HG03025 (cell line): Measurements from ENCODE around the gene ARID1B.
"Not testable (repeated sequence)": the region's sequence is repeated elsewhere in the genome, so short reads cannot be mapped to it uniquely, and the experiment has no call there.

Experiments used
- ATAC-seq: cut with Tn5 transposase; IDR thresholded peaks from one replicate; pipeline ENCODE4 v1.9.1; 2021; ENCODE audit warnings: mild to moderate bottlenecking, moderate library complexity; ENCODE audit not compliant: unreplicated experiment, low FRiP score

Gene ARID1B

GRCh38 chr6:157139054-157139708 is 362.0 kb downstream of the ARID1B start:
- ATAC-seq: no peak

GRCh38 chr6:157143171-157143889 is 366.2 kb downstream of the ARID1B start:
- ATAC-seq: no peak

- no peak for ATAC-seq
These were observed 367.0 kb downstream of the ARID1B start for GRCh38 chr6:157143890-157144798.

GRCh38 chr6:157144859-157145568 is 367.8 kb downstream of the ARID1B start:
- ATAC-seq: no peak

- no peak for ATAC-seq
These were observed 368.6 kb downstream of the ARID1B start for GRCh38 chr6:157145656-157146285.

GRCh38 chr6:157147054-157148026 is 370.2 kb downstream of the ARID1B start:
- not testable (repeated sequence) for ATAC-seq

- ATAC-seq: no peak
These were observed 371.5 kb downstream of the ARID1B start for GRCh38 chr6:157148391-157149323.

- no peak for ATAC-seq
These were observed 372.9 kb downstream of the ARID1B start for GRCh38 chr6:157150076-157150475.

- no peak for ATAC-seq
These were observed 373.9 kb downstream of the ARID1B start for GRCh38 chr6:157151029-157151428.

- no peak for ATAC-seq
These were observed 374.8 kb downstream of the ARID1B start for GRCh38 chr6:157151989-157152388.

GRCh38 chr6:157152556-157152955 is 375.4 kb downstream of the ARID1B start:
- no peak for ATAC-seq

GRCh38 chr6:157155804-157156203 is 378.6 kb downstream of the ARID1B start:
- ATAC-seq: no peak

GRCh38 chr6:157157258-157157657 is 380.1 kb downstream of the ARID1B start:
- no peak for ATAC-seq

- no peak for ATAC-seq
These were observed 381.3 kb downstream of the ARID1B start for GRCh38 chr6:157158456-157158855.

GRCh38 chr6:157158897-157159296 is 381.7 kb downstream of the ARID1B start:
- no peak for ATAC-seq

- ATAC-seq: no peak
These were observed 382.2 kb downstream of the ARID1B start for GRCh38 chr6:157159348-157159747.

- ATAC-seq: no peak
These were observed 384.7 kb downstream of the ARID1B start for GRCh38 chr6:157161912-157162311.
